Activated T-cell treated with anti-CD3 and anti-CD28 coated beads for 24 hours (primary cell): Measurements from ENCODE around the gene AMFR.

Experiments
- DNase-seq: peaks from one replicate; pipeline ENCODE4 v3.0.0-alpha.2; 2020; ENCODE audit warnings: low read depth

AMFR gene

DNA sequence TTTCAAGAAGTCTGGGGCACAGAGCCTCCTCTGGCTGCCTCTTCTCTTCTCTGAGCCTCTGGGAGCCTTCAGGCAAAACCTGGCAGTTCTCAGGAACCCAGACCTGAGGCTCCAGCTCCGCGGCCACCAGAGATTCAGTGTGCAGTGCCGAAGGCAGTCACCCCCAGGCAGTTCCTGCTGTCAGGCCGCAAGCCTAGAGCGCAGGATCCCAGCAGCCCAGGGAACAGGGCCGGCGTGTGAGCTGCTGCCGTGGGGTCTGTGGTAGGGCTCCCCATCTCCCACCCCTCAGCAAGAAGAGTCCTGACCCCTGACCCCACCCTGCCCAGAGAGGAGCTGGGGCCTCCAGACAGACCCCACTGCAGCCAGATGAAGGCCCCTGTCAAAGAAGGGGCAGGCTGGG, 78.2 kb downstream of the AMFR start:
- DNase-seq: no peak

DNA sequence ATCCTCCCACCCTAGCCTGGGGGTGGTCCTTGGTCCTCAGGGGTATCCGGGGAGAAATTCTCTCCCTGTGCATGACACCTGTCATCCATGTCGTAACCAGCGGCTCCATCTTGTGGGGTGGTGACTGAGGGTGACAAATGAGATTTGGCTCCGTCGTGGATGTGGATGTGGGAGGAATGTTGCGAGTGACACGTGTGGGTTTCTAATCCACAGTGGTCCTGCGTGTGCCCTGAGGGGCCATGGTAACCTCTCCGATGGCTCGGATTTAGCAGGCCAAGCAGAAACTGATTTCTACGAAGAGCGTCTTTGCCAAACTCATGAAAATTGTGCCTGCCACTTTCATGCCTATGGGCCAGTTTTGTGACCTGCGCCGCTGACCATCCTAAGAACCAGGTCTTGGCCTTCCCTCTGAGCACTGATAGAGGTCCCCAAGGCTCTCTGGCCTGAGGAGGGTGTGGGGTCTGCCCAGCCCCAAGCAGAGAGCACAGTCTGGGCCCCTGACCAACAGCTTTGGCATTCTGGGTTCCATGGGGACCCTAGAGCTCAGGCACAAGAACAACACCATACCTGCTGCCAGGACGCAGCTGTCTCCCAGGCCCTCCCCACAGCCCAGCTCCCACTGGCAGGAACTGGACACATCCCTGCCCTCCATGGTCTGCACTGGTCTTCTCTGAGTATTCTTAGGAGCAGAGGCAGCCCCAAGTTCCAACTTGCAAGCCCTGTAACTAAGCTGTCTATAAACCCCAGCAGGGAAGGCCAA, 79.0 kb downstream of the AMFR start:
- DNase-seq: no peak

DNA sequence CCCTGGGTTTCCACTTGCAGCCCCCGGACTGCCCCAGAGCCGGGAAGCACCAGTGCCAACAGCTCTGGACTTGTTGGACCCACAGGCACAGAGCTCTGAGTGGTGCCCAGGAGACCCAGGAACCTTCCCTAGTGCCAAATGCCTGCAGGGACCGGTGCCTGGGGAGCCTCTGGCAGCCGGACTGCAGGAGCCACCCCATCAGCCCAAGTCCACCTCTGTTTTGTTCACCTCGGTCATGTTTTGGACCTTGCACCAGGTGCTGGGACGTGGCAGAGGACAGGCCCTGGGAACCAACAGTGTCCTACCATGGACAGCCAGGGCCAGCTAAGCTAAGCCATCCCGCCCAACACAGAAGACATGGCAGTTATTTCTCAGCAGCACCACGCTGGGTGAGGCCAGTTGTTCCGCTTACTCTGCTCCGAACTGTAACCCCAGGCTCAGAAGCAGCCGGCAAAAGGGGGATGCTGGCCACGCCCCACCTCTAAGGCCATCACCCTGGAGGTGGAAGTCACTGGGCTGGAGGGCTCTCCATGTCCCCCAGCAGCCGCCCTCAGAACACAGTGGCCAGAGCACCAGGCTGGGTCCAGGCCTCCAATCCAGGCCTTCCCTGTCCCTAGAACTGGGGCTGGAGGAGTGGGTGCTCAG, 79.8 kb downstream of the AMFR start:
- DNase-seq: no peak

DNA sequence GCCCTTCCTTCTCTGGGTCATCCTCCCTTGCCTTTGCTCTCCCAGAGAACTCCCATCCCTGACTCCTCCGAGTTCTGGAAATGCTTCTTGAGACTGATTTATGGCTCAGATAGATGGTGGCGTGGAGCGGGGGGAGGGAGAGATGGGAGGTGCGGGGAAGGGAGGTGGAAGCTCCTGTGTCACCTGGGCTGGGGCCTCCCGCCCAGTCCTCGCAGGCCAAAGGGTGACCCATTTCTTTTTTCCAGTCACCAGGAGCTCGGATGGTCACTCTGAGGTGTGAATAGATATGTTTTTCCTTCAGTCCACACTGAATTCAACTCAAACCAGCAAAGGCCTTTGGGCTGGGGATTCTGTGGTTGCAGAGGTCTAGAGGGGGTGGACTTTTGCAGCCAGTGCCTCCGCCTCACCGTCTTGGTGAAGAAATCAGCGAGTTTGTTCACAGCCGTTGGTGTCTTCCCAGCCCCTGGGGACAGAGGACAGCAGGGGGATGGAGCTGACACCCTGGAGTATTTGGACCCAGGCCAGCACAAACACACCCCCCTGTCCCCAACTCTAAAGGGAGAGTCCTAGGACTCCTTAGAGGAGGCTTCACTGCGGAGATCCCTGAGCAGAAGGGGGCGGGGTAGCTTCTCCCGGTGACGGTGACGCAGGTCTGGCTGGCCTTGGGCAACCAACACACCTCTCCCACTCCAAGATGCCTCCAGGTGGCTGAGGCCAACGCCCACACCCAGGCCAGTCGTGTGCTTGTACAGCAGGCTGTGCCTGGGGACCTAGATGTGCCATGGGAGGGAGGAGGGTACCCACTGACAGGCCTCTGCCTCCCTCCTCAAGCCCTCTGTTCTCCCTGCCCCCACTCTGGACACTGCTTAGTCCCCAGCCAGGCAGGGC, 80.6 kb downstream of the AMFR start:
- DNase-seq: no peak

DNA sequence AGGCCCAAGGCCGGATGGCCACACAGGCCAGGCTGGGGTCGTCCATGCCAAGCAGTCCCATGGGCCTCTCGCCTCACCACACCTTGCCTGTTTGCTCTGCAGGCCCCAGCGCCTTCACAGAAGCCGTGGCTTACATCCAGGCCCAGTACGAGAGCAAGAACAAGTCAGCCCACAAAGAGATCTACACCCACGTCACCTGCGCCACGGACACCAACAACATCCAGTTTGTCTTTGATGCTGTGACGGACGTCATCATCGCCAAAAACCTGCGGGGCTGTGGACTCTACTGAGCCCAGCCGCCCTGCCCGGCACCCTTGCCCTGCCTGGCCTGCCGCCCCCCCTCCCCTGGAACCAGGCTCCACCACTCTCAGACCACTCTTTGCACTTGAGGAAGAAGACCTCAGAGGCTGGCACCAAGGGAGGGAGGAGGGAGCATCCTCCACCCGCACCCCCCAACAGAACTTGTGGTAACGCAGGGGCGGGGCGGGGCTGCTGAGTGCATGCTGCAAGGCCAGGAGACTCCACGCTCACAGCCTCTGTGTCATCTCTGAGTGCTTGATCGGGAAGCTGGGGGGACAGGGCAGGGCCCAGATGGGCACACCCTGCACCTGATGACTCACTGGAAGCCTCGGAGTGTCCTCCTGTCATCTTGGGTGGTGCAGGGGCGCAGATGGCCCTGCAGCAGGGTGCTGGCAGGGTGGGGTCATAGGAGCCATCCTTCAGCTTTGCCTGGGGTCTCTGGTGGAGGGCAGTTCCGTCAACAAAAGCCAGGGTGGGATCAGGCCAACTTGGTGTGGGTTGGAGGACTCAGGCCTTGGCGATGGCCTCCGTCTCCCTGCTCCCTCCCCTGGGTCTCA, 81.5 kb downstream of the AMFR start:
- no peak for DNase-seq

DNA sequence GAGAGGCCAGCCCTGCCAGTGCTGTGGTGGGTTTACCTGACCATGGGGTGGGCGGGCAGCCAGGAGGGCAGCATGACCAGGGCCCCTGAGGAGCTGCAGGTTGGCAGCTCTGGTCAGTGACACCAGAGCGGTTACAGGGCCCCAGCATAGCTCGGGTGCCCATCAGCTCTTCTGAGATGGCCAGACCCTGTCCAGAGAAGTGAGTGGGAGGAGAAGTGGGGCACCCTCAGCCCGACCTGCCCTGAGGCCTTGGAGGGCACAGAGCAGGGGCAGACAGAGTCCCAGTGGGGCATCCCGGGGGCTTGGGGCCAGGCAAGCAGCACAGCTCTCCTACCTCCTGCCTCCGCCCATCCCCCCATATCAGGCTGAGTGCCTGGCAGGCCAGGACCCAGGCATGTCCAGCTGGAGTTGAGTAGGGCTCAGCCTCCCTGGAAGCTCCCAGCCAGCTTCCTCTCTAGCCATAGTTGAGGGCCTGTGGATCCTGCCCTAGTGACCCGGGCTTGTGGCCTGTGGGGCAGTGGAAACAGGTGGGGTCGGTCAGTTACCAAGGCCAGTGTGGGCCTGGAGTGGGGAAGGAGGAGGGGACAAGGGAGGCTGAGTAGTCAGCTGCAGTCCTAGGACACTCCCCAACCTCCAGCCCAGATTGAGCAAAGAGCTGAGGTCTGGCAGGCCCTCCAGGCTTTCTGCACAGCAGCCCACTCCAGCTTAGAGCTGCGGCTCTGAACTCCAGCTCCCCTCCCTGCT, 83.5 kb downstream of the AMFR start:
- DNase-seq: no peak

DNA sequence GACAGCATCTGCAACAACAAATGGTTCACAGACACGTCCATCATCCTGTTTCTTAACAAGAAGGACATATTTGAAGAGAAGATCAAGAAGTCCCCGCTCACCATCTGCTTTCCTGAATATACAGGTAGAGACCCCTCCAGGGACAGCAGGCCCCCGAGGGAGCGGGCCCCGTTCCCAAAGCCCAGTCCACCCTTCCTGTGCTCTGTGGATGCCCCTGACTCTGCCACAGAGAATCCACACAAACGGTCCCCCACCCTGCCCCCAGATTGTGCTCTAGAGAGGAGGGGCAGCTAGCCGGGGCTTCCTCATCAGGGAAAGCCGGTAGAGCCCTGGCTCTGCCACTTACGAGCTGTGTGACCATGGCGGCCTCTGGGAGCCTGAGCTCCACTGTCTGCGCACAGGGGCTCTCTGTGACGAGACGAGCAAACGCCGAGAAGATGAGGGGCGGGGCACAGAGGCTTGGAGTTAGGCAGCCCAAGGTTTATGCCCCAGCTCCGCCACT, 84.4 kb downstream of the AMFR start:
- DNase-seq: no peak

DNA sequence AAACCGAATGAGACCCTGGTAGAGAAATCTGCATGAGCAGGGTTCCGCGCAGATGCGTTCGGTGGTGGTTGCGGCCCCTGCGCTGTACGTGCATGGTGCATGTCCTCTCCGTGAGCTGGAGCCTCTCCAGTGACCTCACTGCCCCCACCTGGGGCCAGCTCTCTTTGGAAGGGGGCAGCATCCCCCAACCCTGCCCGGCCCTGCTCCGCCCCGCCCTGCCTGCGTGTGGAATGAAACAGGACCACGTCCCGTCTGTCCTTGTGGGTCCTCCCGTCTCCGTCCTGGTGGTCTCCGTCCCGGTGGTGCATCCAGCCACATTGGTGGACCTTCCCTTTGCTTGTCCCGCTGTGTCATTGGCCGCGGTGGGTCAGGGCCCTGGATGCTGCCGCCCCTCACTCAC, 84.9 kb downstream of the AMFR start:
- no peak for DNase-seq

DNA sequence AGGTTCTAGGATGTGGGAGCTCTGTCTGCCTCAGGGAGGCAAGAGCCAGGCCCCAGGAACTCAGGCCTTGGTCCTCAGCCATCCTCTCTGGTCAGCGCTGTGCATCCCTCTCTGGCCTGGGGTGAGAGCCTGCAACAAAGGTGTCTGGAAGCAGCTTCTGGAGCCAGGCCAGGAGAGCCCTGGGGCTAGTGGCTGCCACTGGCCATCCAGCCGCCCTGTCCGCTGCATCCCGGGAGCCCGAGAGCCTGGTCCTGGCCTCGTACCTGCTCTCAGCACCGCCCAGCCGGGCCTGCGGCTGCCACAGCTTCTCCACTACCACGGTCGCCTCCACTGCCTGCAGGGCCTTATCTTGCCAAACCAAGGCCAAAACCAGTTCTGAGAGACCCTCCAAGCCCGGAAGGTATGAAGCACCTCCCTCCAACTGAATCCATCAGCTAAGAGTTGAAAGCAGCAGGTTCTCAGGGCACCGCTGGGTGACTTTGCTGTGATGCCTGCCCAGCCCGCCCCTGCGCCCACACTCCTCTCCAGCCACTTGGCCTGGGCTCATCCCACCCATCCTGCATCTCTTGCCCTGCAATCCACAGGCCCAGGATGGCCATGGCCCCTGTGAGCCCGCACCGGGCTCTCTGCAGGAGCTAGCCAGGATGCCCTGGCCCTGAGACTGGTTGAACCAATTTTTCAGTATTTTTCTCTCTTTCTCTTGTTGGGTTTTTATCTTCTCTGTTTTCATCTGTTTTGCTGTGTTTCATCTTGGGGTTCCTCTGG, 85.7 kb downstream of the AMFR start:
- DNase-seq: no peak

DNA sequence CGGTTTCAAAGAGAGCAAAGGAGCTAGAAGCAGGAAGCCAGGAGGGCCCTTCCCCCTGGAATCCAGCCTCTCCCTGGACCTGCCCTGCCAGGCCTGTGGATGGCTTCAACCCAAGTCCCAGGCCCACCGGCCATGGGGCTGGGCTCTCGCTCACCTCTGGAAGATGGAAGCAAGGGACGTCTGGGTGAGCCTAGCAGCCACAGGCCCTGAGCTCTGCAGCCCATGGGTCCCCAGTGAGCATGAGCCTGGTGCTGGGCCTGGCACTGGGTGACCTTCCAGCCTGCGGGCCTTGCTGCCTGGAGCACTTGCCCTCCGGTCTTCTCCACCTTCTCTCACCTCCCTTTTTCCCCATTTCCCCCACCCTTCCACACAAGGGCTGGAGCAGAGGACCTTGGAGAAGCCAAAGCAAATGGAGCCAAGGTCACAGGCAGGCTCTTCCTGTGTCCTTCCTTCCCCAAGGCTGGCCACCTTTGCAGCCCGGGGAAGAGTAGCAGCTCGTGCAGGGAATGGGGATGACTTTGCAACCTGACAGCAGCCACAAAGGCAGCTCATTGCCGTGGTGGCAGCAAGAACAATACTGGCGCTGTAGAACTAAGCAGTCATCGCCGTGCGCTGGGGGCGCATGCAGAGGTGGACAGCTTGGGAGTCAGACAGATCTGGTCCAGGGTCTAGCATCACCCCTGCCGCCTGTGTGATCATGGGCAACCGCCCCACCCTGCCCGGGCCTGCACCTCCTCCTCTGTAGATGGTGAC, 86.6 kb downstream of the AMFR start:
- DNase-seq: no peak

DNA sequence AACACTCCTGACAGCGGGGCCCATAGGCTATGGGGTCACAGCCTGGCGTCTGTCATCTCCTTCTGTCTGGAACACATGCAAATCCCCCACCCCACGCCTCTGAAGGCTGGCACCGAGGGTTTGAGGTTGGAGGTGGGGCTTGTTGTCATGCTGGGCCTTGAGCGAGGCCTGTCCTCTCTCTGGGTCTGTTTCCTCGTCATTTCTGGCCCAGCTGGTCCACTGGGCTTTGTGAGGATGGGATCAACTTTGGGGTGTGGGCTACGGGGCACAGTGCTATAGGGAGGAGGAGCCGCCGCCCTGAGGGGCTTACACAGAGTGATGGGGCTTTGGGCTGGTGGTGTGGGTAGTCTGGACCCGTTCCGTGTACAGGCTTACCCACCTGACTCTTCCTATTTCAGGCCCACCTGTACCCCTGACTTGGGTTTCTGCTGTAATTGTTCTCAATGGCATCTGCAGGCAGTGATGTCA, 87.5 kb downstream of the AMFR start:
- DNase-seq: no peak

DNA sequence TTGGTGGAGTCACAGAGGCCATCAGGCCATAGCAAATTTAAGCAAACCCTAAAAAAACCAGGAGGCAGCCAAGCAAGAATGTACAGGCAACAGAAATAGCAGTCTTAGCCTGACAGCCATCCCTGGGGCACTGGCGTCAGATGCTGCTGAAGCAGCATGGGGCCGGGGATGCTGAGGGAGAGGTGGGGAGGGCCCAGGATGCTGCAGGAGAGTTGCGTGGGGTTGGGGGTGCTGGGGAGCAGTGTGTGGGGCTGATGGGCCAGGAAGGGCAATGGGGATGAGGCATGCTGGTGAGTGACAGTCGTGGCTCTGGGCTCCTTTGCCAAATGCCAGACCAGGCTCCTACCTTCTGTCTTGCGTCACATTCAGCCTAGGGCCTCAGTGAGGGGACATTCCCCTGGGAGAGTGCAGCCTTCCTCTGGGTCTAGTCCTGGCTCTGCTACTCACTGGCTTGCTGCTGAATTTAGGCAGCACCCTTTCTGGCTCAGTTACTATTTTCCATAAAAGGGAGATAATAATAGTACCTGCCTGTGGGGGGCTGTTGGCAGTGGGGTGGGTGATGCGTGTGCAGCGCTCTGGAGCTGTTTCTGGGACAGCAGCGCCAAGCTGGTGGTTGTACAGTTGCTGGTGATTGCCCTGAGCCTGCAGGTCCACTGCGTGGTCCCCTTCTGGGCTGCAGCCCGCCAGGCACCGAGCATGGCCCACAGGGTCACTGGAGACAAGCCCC, 88.1 kb downstream of the AMFR start:
- DNase-seq: no peak

DNA sequence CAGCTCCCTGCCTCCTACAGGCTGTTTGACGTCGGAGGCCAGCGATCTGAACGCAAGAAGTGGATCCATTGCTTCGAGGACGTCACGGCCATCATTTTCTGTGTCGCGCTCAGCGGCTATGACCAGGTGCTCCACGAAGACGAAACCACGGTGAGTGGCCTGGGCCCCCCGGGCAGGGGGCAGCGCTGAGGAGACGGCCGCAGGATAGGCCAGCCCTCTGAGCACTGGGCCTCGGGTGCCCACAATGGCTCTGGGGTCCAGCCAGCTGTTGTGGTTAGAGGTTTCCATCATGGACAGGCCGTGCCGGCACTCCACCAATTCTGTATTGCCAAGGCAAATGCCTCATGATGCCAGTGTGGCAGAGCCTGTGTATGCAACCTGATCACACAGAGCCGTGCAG, 88.6 kb downstream of the AMFR start:
- DNase-seq: no peak

DNA sequence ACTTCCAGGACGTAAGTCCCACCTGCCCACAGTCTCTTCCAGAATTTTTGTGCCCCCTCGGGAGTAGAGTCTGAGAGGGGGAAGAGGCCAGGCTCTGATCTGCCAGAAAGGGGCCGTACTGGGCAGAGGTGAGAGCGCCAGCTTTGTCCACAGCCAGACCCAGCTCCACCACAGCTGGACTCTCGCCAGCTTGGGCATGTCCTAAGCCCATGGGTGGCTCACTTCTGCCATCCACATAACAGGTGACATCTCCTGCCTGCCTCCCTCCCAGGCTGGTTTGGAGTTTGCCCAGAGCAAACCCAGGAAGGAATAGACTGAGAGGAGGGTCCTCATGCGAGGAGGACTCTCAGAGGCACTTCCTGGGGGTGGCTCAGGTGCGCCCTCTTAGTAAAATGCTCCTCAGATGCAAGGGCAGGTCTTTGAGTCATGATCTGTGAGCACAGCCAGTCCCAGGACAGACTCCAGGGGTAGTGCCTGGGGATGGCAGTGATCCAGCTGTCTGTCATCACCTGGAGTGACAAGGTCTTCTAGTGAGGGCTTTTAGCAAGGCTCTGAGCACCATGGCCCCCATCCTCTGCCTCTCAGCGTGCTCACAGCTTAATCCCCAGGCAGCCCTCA, 89.2 kb downstream of the AMFR start:
- DNase-seq: no peak

DNA sequence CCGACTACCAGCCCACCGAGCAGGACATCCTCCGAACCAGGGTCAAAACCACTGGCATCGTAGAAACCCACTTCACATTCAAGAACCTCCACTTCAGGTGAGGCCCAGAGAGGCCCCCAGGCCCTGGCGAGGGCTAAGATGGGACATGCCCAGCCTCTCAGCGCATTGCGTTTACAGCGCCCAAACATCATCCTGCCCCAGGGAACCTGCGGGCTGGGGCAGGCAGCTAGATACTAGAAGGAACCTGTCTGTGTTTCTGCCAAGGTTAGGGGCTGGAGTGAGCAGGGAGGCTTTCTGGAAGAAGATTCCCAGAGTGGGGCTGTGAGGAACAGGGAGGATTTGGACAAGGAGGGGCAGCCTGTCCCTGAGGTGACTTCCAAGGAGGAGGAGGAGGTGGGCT, 90.6 kb downstream of the AMFR start:
- DNase-seq: no peak

DNA sequence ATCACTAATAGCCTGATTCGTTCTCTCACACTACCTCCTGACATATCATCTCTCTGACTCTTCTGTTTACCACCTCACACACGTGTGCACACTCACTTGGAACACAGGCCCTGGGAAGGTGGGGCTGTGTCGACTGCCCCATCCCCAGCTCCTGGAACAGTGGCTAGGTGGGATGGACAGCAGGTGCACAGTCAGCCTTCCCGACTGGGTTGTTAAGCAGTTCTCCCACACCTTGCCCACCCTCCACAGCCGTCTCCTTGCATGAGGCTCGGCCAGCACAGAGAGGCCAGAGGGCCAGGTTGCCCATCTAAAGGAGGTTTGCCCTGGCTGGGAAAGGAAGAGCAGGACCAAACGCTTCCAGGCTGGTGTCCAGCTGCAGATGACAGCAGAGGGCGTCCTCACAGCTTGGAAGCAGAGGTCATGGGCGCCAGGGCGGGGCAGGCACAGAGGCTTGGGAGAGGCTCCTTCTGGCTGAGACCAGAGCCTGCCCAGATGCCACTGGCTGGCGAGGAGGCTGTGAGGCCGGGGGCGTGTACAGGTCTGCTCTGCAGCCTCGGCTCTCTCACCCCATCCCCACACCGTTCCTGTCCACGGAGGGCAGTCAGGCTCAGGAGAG, 92.8 kb downstream of the AMFR start:
- no peak for DNase-seq

DNA sequence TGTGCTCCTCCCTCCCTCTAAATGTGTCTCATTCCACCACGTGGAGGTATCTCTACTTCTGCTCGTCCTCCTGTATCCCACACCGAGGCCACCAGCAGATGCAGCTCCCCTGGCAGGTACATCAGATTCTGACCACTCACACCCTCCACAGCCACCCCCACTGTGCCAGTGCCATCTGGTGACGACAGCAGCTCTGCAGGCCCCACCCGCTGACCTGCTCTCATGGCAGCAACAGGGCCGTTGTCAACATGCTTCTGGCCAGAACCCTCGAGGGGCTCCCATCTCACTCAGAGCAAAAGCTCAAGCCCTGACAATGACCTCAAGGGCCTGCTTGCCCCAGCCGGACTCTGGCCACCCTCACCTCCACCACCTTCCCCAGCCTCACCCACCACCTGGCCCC, 93.4 kb downstream of the AMFR start:
- DNase-seq: no peak

DNA sequence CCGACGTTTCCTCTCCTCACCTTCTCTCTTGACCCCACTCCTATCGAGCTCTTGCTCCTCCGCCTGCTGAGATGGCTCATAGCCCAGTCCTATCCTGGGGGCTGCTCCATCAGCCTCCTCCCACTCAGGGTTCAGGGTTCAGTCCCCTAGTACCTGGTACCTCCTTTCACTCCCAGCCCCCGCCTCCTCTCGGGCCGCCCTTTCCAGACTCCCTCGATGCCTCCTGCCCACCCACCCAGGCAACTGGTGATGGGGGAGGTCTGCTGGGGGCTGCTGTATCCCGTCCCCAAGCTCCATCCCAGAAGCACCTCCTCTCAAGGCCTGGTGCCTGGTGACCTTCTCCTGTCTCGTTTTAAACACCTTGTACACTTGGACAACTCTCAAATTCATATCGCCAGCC, 93.9 kb downstream of the AMFR start:
- no peak for DNase-seq
